Posterior vena cava (tissue), 2 donors: ENCODE results near the gene ZNF213. TPM values are rescaled to one million over a fixed set of nuclear protein-coding genes. Genes with fewer than 3 reads are reported as not detected.
A peak's percentile ranks its signal among the peaks of the same experiment; 100 is the strongest.
"Not testable (repeated sequence)": the region's sequence is repeated elsewhere in the genome, so short reads cannot be mapped to it uniquely, and the experiment has no call there.

Source experiments
- DNase-seq: peaks from one replicate; pipeline ENCODE4 v3.0.0-alpha.2; 2020; ENCODE audit warnings: low spot score
- intact Hi-C, 2 donors: fragments of 100-400 bp; cut with DNase I; formaldehyde crosslinking; loops; one replicate each; pipeline versions ENCODE4 v1.14.1 to v1.14.2; 2022 to 2023
- total RNA-seq, 2 donors: library from RNA; stranded (reverse); fragmentation: NEBNext Ultra II Directional; extraction: Animal tissue kit (Norgen Biotek cat#: 25700); gene quantifications; one replicate each; pipeline ENCODE4 v1.2.1, GENCODE V29; 2021
- donor health status: DM: yes; HTN: yes; CAD: no.
- donor health status: DM: yes; HTN: yes; CAD: no.

Gene ZNF213
- total RNA-seq, 2 donors from 2014 or later: 8.3 to 10.2 TPM

DNA sequence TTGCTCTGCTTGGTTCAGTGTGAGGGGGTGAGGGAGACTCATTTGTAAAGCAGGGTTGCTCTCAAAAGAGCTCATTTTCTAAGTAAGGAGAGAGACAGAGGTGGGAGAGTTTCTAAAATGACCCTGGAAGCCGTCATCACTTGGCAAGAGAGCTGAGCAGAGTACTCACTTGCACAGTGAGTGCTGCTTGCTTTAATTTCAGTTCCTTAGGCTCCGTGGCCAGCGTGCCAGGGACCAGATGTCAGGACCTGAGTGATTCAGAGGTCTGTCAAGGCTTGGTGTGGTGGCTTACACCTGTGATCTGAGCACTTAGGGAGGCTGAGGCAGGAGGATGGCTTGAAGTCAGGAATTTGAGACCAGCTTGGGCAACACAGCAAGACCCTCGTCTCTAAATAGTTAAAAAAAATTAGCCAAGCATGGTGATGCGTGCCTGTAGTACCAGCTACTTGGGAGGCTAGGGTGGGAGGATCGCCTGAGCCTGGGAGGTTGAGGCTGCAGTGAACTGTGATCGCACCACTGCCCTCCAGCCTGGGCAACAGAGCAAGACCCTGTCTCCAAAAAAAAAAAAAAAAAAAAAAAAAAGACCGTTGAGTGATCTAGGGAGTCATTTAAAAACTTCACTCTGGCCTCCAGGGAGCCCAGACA, 11.8 kb upstream of the ZNF213 start:
- intact Hi-C loops: loop anchor here in 1 of 2 donors (5.0 kb wide), 1 partner anchor 726 kb away; no protein-coding TSS in a partner anchor
- DNase-seq: no peak

DNA sequence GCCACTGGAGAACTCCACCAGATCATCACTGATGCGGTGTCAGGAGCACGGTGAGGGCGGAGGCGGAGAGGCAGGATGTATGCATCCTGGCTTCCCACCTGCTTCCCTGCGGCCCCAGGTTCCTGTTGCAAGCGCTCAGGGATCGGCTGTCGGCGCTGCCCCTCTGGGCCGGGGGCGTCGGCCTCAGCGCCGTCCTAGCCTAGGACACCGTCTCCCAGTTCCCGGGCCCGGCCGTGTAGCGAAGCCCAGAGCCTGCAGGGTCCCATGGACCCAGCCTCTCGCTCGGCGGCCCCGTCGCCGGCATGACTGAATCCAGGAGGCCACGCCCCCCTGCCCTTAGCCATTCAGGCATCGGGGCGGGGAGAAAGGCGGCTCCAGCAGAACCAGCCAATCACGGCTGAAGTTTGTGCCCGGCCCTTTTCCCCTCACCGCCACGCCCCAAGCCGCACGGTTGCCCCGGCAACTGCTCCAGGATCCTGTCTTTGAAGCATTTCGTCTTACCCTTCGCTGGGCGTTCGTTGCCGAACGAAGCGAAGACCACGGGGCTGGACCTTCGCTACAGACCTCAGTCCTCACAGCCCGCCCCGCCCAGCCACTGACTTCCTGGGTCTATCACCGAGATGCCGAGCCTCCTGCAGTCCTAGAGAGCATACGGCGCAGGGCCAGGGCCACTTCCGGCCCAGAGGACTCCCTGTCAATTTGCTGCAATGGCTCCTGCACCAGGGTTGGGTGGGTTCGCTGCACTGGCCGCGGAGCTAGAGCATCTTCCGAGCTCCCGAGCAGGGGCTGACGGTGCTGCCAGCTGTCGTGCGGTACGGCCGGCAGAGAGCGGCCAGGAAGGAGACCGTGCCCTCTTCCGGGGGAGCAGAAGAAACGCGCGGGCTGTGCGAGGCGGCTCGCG, 10.6 kb upstream of the ZNF213 start:
- intact Hi-C loops: loop anchor here in 1 of 2 donors (5.0 kb wide), 1 partner anchor 727 kb away; no protein-coding TSS in a partner anchor
- peak; percentile 99 for DNase-seq

DNA sequence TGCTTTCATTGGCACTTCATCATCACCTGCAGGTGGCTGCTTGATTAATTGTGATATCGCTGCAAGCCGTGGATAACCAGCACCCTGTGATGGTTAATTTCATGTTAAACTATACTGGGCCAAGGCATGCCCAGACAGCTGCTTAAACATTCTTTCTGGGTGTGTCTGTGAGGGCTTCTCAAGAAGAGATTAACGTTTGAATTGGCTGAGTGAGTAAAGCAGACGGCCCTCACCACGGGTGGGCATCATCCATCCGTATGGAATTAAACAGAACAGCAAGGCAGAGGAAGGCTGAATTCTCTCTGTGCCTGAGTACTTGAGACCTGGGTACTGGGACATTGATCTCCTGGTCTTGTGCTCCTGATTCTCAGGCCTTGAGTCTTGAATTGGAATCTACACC, 7.1 kb upstream of the ZNF213 start:
- no peak for DNase-seq
- intact Hi-C loops: no loop called here

DNA sequence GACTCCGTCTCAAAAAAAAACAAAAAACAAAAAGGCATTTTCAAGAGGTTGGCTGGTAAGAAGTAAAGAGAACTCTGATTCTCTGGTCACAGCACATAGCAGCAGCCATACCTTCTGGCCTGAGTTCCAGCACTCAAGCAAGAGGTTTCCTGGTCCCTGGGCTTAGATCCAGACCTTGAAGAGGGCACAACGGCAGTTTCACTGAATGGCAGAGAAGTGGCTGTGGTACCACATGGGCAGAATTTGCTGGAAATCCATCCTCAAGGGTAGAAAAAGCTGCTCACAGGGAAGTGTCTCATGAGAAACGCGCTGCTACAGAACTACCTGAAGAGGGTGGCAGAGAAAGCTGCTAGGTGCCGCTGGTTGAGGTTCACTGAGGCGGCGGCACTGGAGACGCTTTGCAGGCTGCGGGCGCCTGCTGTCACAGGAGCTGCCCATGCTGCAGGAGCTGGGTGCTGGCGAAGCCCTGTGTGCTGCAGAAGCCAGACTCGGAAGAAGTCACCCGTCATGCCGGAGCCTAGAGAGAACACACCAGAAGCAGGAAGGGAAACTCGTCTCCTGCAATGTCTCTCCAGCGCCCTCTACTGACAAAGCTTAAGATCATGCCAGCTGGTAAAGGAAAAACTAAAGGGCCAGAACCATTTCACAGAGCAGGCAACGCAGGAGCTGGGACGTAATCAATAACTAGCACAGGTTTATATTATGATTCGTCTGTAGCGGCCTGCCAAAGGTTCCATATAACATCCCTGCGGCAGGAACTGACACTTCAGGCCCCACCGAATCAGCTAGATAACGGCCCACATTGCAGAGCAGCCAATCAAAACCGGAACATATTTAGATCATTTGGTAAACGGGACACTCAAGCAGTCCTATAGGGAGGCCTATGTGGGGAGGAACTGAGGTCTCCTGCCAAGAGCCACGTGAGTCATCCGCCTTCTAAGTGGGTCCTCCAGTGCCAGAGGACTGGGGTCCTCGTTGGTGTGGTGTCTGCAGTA, 5.4 kb upstream of the ZNF213 start:
- intact Hi-C loops: no loop called here
- DNase-seq: peak; percentile 86

DNA sequence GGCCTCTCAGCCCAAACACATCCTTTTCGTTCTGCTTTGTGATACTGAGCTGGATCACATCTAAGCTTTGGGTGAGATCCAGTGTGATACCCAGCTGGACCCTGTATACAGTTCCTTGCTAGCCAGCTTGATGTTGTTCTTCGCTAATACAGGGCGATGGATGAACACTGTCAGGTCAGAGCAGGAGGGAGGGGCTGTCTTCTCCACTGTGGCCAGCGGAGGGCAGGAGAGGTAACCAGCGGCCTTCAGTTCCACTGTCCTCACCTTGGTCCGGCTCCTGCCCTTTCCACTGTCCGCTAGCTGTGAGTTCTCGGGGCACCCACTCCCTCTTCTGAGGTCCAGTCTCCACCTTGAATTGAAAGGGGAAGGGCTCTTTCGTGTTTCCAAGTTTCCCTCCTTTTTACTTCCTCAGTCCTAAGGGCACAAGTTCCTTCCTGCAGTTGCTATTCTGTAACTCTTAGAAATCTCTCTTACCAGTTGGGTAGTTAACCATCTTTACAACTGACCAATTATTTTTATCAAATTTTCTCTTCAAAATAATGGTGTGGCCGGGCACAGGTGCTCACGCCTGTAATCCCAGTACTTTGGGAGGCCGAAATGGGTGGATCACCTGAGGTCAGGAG, 3.0 kb upstream of the ZNF213 start:
- intact Hi-C loops: no loop called here
- no peak for DNase-seq

DNA sequence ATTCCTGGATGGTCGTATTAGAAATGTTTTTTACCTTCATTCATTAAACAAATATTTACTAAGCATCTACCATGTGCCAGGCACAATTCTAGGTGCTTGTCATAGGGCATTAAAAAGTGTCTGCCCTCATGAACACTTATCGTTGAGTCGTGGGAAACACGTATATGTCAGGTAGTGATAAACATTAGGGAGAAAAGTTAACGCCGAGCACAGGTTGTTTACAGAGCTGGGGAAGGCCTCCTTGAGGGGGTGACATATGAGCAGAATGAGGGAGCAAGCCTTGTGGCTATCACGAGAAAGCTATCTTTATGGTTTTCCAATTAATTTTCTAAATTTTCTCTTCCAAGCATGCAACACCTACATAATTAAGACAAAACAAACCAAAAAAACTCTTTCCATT, 985 bp upstream of the ZNF213 start:
- intact Hi-C loops: no loop called here
- no peak for DNase-seq

DNA sequence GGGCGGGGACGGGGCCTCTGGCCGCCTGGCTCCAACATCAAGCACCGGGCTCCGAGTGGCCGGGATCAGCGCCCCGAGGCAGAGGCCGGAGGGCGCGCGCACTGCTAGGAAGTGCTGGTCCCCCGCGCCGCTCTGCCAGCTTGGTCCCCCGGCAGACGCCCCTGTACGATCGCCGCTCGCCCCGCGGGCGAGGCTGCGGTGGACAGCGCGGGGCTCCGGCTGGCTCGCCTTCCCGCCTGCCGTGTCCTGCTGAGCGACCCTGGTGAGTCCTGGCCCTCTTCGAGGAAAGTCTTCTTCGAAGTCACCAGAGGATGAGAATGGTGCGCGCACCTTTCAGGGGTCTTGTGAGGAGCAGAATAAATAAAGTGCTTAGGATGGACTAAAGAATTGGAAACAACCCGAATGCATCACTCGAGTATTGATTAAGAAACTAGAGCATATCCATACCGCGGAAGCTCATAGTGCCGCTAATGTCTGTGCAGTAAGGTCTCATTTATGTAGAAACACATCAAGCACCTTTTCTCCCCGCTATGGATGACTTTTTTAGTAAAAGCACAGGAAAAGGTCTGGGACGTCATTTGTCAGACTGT, 392 bp downstream of the ZNF213 start:
- no peak for DNase-seq
- intact Hi-C loops: no loop called here

DNA sequence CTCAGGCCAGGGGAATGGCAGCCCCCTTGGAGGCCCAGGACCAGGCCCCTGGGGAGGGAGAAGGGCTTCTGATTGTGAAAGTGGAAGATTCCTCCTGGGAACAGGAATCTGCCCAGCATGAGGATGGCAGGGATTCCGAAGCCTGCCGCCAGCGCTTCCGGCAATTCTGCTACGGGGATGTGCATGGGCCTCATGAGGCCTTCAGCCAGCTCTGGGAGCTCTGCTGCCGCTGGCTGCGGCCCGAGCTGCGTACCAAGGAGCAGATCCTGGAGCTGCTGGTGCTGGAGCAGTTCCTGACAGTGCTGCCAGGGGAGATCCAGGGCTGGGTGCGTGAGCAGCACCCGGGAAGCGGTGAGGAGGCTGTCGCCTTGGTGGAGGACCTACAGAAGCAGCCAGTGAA, 2.4 kb downstream of the ZNF213 start:
- intact Hi-C loops: no loop called here
- no peak for DNase-seq

DNA sequence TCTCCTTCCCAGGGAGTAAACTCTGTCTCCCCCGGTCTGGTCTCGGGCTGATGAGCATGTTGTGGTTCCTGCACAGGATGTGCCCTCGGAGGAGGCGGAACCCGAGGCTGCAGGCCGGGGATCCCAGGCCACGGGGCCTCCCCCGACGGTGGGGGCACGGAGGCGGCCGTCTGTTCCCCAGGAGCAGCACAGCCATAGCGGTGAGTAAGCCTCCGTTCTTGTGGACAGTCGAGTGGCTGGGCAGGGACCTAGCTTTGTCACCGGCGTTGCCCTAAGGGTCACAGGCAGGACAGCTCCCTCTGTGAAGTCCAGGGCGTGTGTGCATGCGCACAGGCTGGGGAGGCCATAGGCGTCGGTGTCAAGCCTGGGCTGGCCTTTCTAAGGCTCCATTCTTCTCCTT, 3.5 kb downstream of the ZNF213 start:
- intact Hi-C loops: no loop called here
- DNase-seq: no peak

DNA sequence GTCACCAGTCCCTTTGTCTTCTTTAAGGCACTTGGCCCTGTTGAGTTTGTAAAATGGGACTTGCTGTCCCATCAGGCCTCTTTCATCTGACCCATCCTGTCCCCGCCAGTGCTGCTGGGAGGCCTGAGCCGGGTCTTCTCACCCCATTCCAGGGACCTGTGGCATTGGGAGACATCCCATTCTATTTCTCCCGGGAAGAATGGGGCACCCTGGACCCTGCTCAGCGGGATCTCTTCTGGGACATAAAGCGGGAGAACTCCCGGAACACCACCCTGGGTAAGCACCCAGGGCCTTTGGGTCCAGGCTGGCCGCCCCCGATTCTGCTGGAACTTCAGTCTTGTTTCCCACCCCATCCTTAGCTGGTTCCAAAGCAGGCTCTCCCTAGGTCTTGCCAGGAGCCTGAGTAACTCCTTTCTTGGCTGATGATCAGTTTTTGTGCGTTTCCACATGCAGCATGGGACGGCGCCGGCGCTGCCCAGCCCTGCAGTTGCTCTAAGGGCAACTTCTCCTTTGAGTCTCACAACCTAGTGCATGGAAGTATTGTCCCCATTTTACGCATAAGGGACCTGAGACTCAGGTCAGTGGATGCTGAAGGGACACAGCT, 4.1 kb downstream of the ZNF213 start:
- intact Hi-C loops: no loop called here
- peak; percentile 74 for DNase-seq

DNA sequence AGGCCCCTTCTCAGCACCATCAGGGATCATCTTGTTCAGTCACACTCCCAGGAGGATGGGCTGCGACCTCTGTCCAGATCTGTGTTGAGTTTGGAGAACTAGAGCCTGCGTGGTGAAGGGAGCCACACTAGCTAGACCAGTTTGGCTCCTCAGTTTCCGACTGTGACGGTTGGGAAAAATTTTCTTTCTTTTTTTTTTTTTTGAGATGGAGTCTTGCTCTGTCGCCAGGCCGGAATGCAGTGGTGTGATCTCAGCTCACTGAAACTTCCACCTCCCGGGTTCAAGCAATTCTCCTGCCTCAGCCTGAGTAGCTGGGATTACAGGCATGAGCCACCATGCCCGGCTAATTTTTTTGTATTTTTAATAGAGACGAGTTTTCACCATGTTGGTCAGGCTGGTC, 4.7 kb downstream of the ZNF213 start:
- intact Hi-C loops, DNase-seq: not testable (repeated sequence)

DNA sequence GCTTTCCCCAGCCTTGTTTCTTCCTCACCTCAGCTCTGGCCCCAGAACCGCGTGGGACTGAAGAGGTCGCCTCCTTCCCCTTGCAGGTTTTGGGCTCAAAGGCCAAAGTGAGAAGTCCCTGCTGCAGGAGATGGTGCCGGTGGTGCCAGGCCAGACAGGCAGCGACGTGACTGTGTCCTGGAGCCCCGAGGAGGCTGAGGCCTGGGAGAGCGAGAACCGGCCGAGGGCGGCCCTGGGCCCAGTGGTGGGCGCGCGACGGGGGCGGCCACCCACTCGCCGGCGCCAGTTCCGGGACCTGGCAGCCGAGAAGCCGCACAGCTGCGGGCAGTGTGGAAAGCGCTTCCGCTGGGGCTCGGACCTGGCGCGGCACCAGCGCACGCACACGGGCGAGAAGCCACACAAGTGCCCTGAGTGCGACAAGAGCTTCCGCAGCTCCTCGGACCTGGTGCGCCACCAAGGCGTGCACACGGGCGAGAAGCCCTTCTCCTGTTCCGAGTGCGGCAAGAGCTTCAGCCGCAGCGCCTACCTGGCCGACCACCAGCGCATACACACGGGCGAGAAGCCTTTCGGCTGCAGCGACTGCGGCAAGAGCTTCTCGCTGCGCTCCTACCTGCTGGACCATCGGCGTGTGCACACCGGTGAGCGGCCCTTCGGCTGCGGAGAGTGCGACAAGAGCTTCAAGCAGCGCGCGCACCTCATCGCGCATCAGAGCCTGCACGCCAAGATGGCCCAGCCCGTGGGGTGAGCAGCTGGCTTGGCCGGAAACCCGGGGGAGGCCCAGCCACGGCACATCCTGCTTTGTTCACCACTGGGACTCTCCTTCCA, 6.0 kb downstream of the ZNF213 start:
- intact Hi-C loops: loop anchor here in 1 of 2 donors (5.0 kb wide), 1 partner anchor 329 kb away; no protein-coding TSS in a partner anchor
- DNase-seq: no peak

DNA sequence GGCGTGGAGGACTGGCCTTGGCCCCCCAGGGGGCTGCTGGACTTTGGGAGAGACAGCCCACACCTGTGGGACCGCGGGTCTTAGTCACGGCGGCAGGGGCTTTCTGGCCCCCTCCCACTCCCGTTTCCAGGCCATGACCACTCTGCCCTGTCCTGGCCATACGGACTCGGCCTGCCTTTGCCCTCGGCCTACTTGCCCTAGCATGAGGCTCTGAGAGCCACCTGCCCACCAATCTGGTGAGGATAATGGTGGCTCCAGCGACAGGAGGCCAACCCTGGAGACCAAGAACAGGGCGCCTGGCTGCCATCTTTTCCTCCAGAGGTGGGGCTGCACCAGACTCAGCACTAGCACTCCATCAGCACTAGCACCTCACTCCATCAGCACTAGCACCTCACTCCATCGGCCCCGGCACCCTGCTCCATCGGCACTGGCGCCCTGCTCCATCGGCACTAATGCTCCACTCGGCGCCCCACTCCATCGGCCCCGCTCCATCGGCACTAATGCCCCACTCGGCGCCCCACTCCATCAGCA, 7.0 kb downstream of the ZNF213 start:
- peak; percentile 70 for DNase-seq
- intact Hi-C loops: loop anchor here in 1 of 2 donors (5.0 kb wide), 1 partner anchor 330 kb away; no protein-coding TSS in a partner anchor

DNA sequence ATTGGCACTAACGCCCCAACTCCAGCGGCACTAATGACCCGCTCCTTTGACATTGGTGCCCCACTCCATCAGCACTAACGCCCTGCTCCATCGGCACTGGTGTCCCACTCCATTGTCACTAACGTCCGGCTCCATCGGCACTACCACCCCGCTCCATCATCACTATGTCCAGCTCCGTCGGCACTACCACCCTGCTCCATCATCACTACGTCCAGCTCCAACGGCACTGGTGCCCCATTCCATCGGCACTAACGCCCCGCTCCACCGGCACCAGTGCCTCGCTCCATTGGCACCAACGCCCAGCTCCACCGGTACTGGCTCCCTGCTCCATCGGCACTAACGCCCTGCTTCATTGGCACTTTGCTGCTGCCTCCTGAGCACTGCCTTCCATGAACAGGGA, 7.5 kb downstream of the ZNF213 start:
- DNase-seq: peak; percentile 81
- intact Hi-C loops: loop anchor here in 1 of 2 donors (5.0 kb wide), 1 partner anchor 330 kb away; no protein-coding TSS in a partner anchor

DNA sequence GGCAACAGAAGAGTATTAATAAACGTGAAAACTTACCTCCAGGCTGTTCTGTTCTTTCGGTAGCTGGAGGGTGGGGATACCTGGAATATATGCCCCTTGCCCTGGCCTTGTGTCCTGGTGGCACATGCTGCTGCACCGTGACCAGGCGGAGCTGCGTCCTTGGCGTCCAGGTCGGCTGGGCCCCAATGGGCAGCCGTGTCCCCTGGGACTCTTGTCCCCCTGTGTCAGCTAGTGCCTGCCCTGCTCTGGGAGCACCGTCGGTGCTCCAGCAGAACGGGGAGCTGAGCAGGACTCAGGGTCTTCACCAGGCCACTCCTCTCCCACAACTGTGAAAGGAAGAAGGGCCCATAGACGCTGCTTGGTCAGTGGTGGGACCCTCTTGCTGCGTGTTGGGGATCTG, 7.9 kb downstream of the ZNF213 start:
- intact Hi-C loops: loop anchor here in 1 of 2 donors (5.0 kb wide), 1 partner anchor 330 kb away; no protein-coding TSS in a partner anchor
- peak; percentile 80 for DNase-seq

DNA sequence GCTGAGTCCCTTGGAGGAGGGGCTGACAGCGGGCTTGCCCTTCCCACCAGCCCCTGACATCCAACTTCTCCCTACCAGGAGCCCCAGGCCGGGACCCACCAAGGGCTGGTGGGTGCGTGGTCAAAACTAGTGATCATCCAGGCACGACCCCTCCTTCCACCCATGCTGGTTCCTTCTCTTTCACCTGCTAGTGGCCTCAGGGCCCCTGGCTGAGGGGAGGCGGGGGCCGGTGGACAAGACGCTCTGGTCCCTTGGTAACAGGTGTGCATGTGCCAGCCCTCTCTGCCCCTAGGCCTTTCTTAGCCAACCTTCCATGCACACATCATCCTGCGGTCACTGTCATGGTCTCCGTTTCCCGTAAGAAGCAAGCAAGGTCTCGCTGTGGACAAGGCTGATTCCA, 8.4 kb downstream of the ZNF213 start:
- DNase-seq: peak; percentile 74
- intact Hi-C loops: loop anchor here in 1 of 2 donors (5.0 kb wide), 1 partner anchor 331 kb away; no protein-coding TSS in a partner anchor
